AG08395 (cell line): ENCODE results near the gene LRRC37A.
"Not testable (repeated sequence)": the region's sequence is repeated elsewhere in the genome, so short reads cannot be mapped to it uniquely, and the experiment has no call there.

Source experiments
- DNase-seq: peaks from one replicate; pipeline ENCODE4 v3.0.0; 2012; ENCODE audit warnings: mixed read lengths, low spot score

LRRC37A gene

GRCh38 chr17:46294831-46295230 lies at the start of gene LRRC37A:
Gene LRRC37A (plus strand): TSS chr17:46295131. CDS start chr17:46295134, 3 bp downstream.
- DNase-seq, result not testable (repeated sequence)

- not testable (repeated sequence) for DNase-seq
Observed at GRCh38 chr17:46249153-46249552, 45.8 kb upstream of the LRRC37A start.

GRCh38 chr17:46252804-46253203 lies 42.1 kb upstream of the LRRC37A start:
- DNase-seq, result not testable (repeated sequence)

GRCh38 chr17:46253722-46254121 lies 41.2 kb upstream of the LRRC37A start:
- DNase-seq, result peak; percentile 68

- not testable (repeated sequence) for DNase-seq
Observed at GRCh38 chr17:46254215-46254614, 40.7 kb upstream of the LRRC37A start.

- DNase-seq, result not testable (repeated sequence)
Observed at GRCh38 chr17:46256369-46256768, 38.6 kb upstream of the LRRC37A start.

- DNase-seq, result not testable (repeated sequence)
Observed at GRCh38 chr17:46259845-46260661, 34.9 kb upstream of the LRRC37A start.

GRCh38 chr17:46262271-46262670 lies 32.7 kb upstream of the LRRC37A start:
- DNase-seq, result no peak

- DNase-seq, result peak; percentile 78
Observed at GRCh38 chr17:46264456-46265198, 30.3 kb upstream of the LRRC37A start.

- DNase-seq, result peak; percentile 57
Observed at GRCh38 chr17:46266063-46266655, 28.8 kb upstream of the LRRC37A start.

- peak; percentile 93 for DNase-seq
Observed at GRCh38 chr17:46266656-46267544, 28.0 kb upstream of the LRRC37A start.

- DNase-seq, result no peak
Observed at GRCh38 chr17:46270032-46270431, 24.9 kb upstream of the LRRC37A start.

GRCh38 chr17:46273541-46274236 lies 21.2 kb upstream of the LRRC37A start:
- no peak for DNase-seq

GRCh38 chr17:46274238-46274637 lies 20.7 kb upstream of the LRRC37A start:
- no peak for DNase-seq

GRCh38 chr17:46276728-46277479 lies 18.0 kb upstream of the LRRC37A start:
- not testable (repeated sequence) for DNase-seq

- DNase-seq, result not testable (repeated sequence)
Observed at GRCh38 chr17:46281336-46281735, 13.6 kb upstream of the LRRC37A start.

GRCh38 chr17:46282635-46283034 lies 12.3 kb upstream of the LRRC37A start:
- not testable (repeated sequence) for DNase-seq

- not testable (repeated sequence) for DNase-seq
Observed at GRCh38 chr17:46284467-46284866, 10.5 kb upstream of the LRRC37A start.

GRCh38 chr17:46285500-46285899 lies 9.4 kb upstream of the LRRC37A start:
- not testable (repeated sequence) for DNase-seq

- peak; percentile 68 for DNase-seq
Observed at GRCh38 chr17:46286764-46287221, 8.1 kb upstream of the LRRC37A start.
